ENCODE data around the gene CDON.

- TF ChIP-seq CTCF (IDR thresholded peaks at IDR 0.05) (no peak), POLR2A (IDR thresholded peaks at IDR 0.05) (no peak), POLR2AphosphoS5 (IDR thresholded peaks at IDR 0.05) (no peak)
Observed at GRCh38 chr11:125932301-125932700, 130.4 kb downstream of the CDON start.
